ENCODE results near the gene GADD45G.

GADD45G gene

GRCh38 chr9:89630508-89630907, 25.7 kb downstream of the GADD45G start:
- DNase-seq (ENCODE audit: low read depth in 3 of 3): no peak

- no peak for DNase-seq (ENCODE audit: low read depth in 3 of 3)
Observed at GRCh38 chr9:89631384-89631783, 26.6 kb downstream of the GADD45G start.

GRCh38 chr9:89632192-89632733, 27.5 kb downstream of the GADD45G start:
- no peak for DNase-seq (ENCODE audit: low read depth in 3 of 3)

GRCh38 chr9:89632736-89633135, 27.9 kb downstream of the GADD45G start:
- no peak for DNase-seq (ENCODE audit: low read depth in 3 of 3)

GRCh38 chr9:89633404-89633803, 28.6 kb downstream of the GADD45G start:
- no peak for DNase-seq (ENCODE audit: low read depth in 3 of 3)

- no peak for DNase-seq (ENCODE audit: low read depth in 3 of 3)
Observed at GRCh38 chr9:89633920-89634319, 29.1 kb downstream of the GADD45G start.

- no peak for DNase-seq (ENCODE audit: low read depth in 3 of 3)
Observed at GRCh38 chr9:89634995-89635742, 30.4 kb downstream of the GADD45G start.

- no peak for DNase-seq (ENCODE audit: low read depth in 3 of 3)
Observed at GRCh38 chr9:89635816-89636215, 31.0 kb downstream of the GADD45G start.

- DNase-seq (ENCODE audit: low read depth in 3 of 3): no peak
Observed at GRCh38 chr9:89637787-89638186, 33.0 kb downstream of the GADD45G start.

GRCh38 chr9:89638359-89638758, 33.5 kb downstream of the GADD45G start:
- DNase-seq (ENCODE audit: low read depth in 3 of 3): no peak

- no peak for DNase-seq (ENCODE audit: low read depth in 3 of 3)
Observed at GRCh38 chr9:89638893-89639292, 34.1 kb downstream of the GADD45G start.

GRCh38 chr9:89639367-89639795, 34.6 kb downstream of the GADD45G start:
- DNase-seq (ENCODE audit: low read depth in 3 of 3): no peak

GRCh38 chr9:89639961-89640360, 35.1 kb downstream of the GADD45G start:
- DNase-seq (ENCODE audit: low read depth in 3 of 3): no peak

GRCh38 chr9:89640361-89640760, 35.5 kb downstream of the GADD45G start:
- DNase-seq (ENCODE audit: low read depth in 3 of 3): no peak

- DNase-seq (ENCODE audit: low read depth in 3 of 3): no peak
Observed at GRCh38 chr9:89640801-89641200, 36.0 kb downstream of the GADD45G start.

- no peak for DNase-seq (ENCODE audit: low read depth in 3 of 3)
Observed at GRCh38 chr9:89641980-89642379, 37.2 kb downstream of the GADD45G start.

GRCh38 chr9:89642789-89643188, 38.0 kb downstream of the GADD45G start:
- DNase-seq (ENCODE audit: low read depth in 3 of 3): no peak

- DNase-seq (ENCODE audit: low read depth in 3 of 3): no peak
Observed at GRCh38 chr9:89646189-89646939, 41.6 kb downstream of the GADD45G start.

GRCh38 chr9:89647366-89648128, 42.7 kb downstream of the GADD45G start:
- no peak for DNase-seq (ENCODE audit: low read depth in 3 of 3)

GRCh38 chr9:89648247-89649000, 43.6 kb downstream of the GADD45G start:
- no peak for DNase-seq (ENCODE audit: low read depth in 3 of 3)

GRCh38 chr9:89649039-89649691, 44.4 kb downstream of the GADD45G start:
- no peak for DNase-seq (ENCODE audit: low read depth in 3 of 3)

Data from stimulated activated CD4-positive, alpha-beta T cell treated with anti-CD3 and anti-CD28 coated beads, TNF-alpha, amount 100 ng/mL, for 4 hours (primary cell).